Right cardiac atrium (tissue), 5 donors: ENCODE measurements around the gene CAV3. TPM values are rescaled to one million over a fixed set of nuclear protein-coding genes. Genes with fewer than 3 reads are reported as not detected.
A peak's percentile ranks its signal among the peaks of the same experiment; 100 is the strongest.

Source experiments
- ATAC-seq, 2 donors: fragments of 200-7000 bp; cut with Tn5 transposase; one replicate each; pipeline versions ENCODE4 v1.8.0 to v1.9.1; 2020; ENCODE audit warnings: moderate library complexity in 2 of 2, mild to moderate bottlenecking in 1 of 2
- DNase-seq, 3 donors: peaks; one replicate each; pipeline ENCODE4 v3.0.0-alpha.2; 2020
- H3K27ac ChIP-seq: one replicate; pipeline ENCODE4 v1.5.1; 2013; ENCODE audit warnings: mild to moderate bottlenecking, low read length, control low read depth, moderate library complexity
- H3K27me3 ChIP-seq: one replicate; pipeline ENCODE4 v1.6.1; 2013; ENCODE audit not compliant: control insufficient read depth, insufficient read depth
- H3K4me1 ChIP-seq: one replicate; pipeline ENCODE4 v1.6.1; 2013; ENCODE audit warnings: low read length; ENCODE audit not compliant: control insufficient read depth, insufficient read depth
- H3K4me3 ChIP-seq: one replicate; pipeline ENCODE4 v1.5.1; 2013; ENCODE audit warnings: low read length, control low read depth
- H3K9me3 ChIP-seq: one replicate; pipeline ENCODE4 v1.6.1; 2013; ENCODE audit warnings: low read length; ENCODE audit not compliant: control insufficient read depth
- WGBS: extraction: QIAGEN DNeasy Blood & Tissue Kit; methylation state at CpG from one replicate; pipeline ENCODE4 v1.1.7; 2013; 5-methylcytosine and 5-hydroxymethylcytosine counted together
- intact Hi-C, 4 donors: fragments of 100-400 bp; cut with DNase I; formaldehyde crosslinking; loops; one replicate each; pipeline versions ENCODE4 v1.11.0 to v1.14.0; 2022 to 2023
- polyA plus RNA-seq: library from polyadenylated mRNA; stranded (reverse); fragments of 200-250 nt; gene quantifications from one replicate; pipeline ENCODE4 v1.2.3, GENCODE V29; 2013
- total RNA-seq, 4 donors: library from RNA; stranded (reverse); fragmentation: NEBNext Ultra II Directional; extraction: Animal tissue kit (Norgen Biotek cat#: 25700); gene quantifications; one replicate each; pipeline ENCODE4 v1.2.1, GENCODE V29; 2021
- donor health status: healthy with polysubstance abuse.
- donor health status: DM: no; HTN: yes; CAD: no.
- donor health status: DM: no; HTN: no; CAD: no.
- donor health status: DM: no; HTN: yes; CAD: no; lungs with severe emphysema.
- donor health status: DM: yes; HTN: yes; CAD: no.

The CAV3 gene
- total and polyA plus RNA-seq, 5 donors: 18.8 to 27.7 (median 23.4) TPM

GRCh38 chr3:8734908-8735307, 1.3 kb downstream of the CAV3 start:
- no peak overlapping the region for H3K27ac ChIP-seq

GRCh38 chr3:8736436-8736835, 2.8 kb downstream of the CAV3 start:
- no peak for ATAC-seq
- Histone ChIP-seq H3K27me3 (no peaks in the 10 kb centered on the region), H3K4me1 (peaks cover 7% of the 10 kb centered on the region), H3K27ac (no peak overlapping the region), H3K4me3 (no peak overlapping the region), H3K9me3 (no peaks in the 10 kb centered on the region)
- DNase-seq: no peak
- 93% methylated on average over 11 of the region's 11 CpGs for WGBS
- intact Hi-C loops: no loop called here

More at GRCh38 chr3:8734908-8735307, 1.3 kb downstream of the CAV3 start:
- 97% methylated on average over 1 of the region's 1 CpG for WGBS
- Histone ChIP-seq H3K4me3 (peak overlapping the region; percentile 30), H3K27me3 (no peaks in the 10 kb centered on the region), H3K4me1 (peaks cover 7% of the 10 kb centered on the region), H3K9me3 (no peaks in the 10 kb centered on the region)
- no peak for ATAC-seq
- DNase-seq: no peak
- intact Hi-C loops: no loop called here

GRCh38 chr3:8737301-8737700, 3.7 kb downstream of the CAV3 start:
- Histone ChIP-seq H3K4me1 (peaks cover 7% of the 10 kb centered on the region), H3K4me3 (no peak overlapping the region), H3K27ac (no peak overlapping the region), H3K27me3 (no peaks in the 10 kb centered on the region), H3K9me3 (no peaks in the 10 kb centered on the region)
- intact Hi-C loops: no loop called here
- no peak for ATAC-seq
- WGBS: 93% methylated on average over 4 of the region's 4 CpGs
- no peak for DNase-seq

GRCh38 chr3:8737823-8738222, 4.2 kb downstream of the CAV3 start:
- DNase-seq (no peak), ATAC-seq (no peak)
- no peaks in the 10 kb centered on the region for H3K9me3 ChIP-seq
- H3K4me3 ChIP-seq: no peak overlapping the region
- no peaks in the 10 kb centered on the region for H3K27me3 ChIP-seq
- peaks cover 7% of the 10 kb centered on the region for H3K4me1 ChIP-seq
- H3K27ac ChIP-seq: no peak overlapping the region
- intact Hi-C loops: no loop called here

- H3K27ac ChIP-seq: no peak overlapping the region
- H3K27me3 ChIP-seq: no peaks in the 10 kb centered on the region
- no peaks in the 10 kb centered on the region for H3K9me3 ChIP-seq
- WGBS: 62% methylated on average over 3 of the region's 3 CpGs
- H3K4me3 ChIP-seq: no peak overlapping the region
- DNase-seq (no peak), ATAC-seq (no peak)
- intact Hi-C loops: no loop called here
- peaks cover 3% of the 10 kb centered on the region for H3K4me1 ChIP-seq
Observed at GRCh38 chr3:8738639-8739038, 5.0 kb downstream of the CAV3 start.

- WGBS: 90% methylated on average over 5 of the region's 5 CpGs
- Histone ChIP-seq H3K27ac (no peak overlapping the region), H3K4me3 (no peak overlapping the region), H3K9me3 (no peaks in the 10 kb centered on the region), H3K27me3 (no peaks in the 10 kb centered on the region), H3K4me1 (peaks cover 3% of the 10 kb centered on the region)
- DNase-seq: no peak
- intact Hi-C loops: no loop called here
- no peak for ATAC-seq
Observed at GRCh38 chr3:8739757-8740504, 6.3 kb downstream of the CAV3 start.

- H3K4me1 ChIP-seq: no peaks in the 10 kb centered on the region
- H3K27ac ChIP-seq: peak overlapping the region; percentile 36
- no peak overlapping the region for H3K4me3 ChIP-seq
- H3K27me3 ChIP-seq: no peaks in the 10 kb centered on the region
- H3K9me3 ChIP-seq: no peaks in the 10 kb centered on the region
- intact Hi-C loops: no loop called here
- WGBS: 11% methylated on average over 13 of the region's 13 CpGs
- no peak for DNase-seq
- peak; percentile 69 to 79 for ATAC-seq
Observed at GRCh38 chr3:8741581-8742261, 8.1 kb downstream of the CAV3 start.

GRCh38 chr3:8743021-8743601, 9.5 kb downstream of the CAV3 start:
- no peaks in the 10 kb centered on the region for H3K4me1 ChIP-seq
- 51% methylated on average over 6 of the region's 6 CpGs for WGBS
- H3K4me3 ChIP-seq: no peak overlapping the region
- DNase-seq: no peak
- H3K9me3 ChIP-seq: no peaks in the 10 kb centered on the region
- no peak overlapping the region for H3K27ac ChIP-seq
- H3K27me3 ChIP-seq: no peaks in the 10 kb centered on the region
- no peak for ATAC-seq
- intact Hi-C loops: no loop called here

GRCh38 chr3:8743911-8744310, 10.3 kb downstream of the CAV3 start:
- DNase-seq (no peak), ATAC-seq (no peak)
- Histone ChIP-seq H3K4me3 (no peak overlapping the region), H3K27me3 (no peaks in the 10 kb centered on the region), H3K4me1 (no peaks in the 10 kb centered on the region), H3K27ac (no peak overlapping the region), H3K9me3 (no peaks in the 10 kb centered on the region)
- intact Hi-C loops: no loop called here
- WGBS: 91% methylated on average over 3 of the region's 3 CpGs

- no peak for ATAC-seq
- DNase-seq: no peak
Observed at GRCh38 chr3:8745619-8746370, 12.2 kb downstream of the CAV3 start.

More at GRCh38 chr3:8745619-8746370, 12.2 kb downstream of the CAV3 start:
- H3K9me3 ChIP-seq: no peaks in the 10 kb centered on the region
- H3K27ac ChIP-seq: no peak overlapping the region
- H3K27me3 ChIP-seq: no peaks in the 10 kb centered on the region
- no peaks in the 10 kb centered on the region for H3K4me1 ChIP-seq
- WGBS: 94% methylated on average over 25 of the region's 25 CpGs
- intact Hi-C loops: no loop called here
- H3K4me3 ChIP-seq: no peak overlapping the region
